NCI-H345 (cell line): ENCODE results near the gene FNBP1L.
"Not testable (repeated sequence)": the region's sequence is repeated elsewhere in the genome, so short reads cannot be mapped to it uniquely, and the experiment has no call there.

Experiments used
- DNase-seq: peaks from one replicate; lab custom pipeline; 2025; lab: John Stamatoyannopoulos, UW

The FNBP1L gene

DNA sequence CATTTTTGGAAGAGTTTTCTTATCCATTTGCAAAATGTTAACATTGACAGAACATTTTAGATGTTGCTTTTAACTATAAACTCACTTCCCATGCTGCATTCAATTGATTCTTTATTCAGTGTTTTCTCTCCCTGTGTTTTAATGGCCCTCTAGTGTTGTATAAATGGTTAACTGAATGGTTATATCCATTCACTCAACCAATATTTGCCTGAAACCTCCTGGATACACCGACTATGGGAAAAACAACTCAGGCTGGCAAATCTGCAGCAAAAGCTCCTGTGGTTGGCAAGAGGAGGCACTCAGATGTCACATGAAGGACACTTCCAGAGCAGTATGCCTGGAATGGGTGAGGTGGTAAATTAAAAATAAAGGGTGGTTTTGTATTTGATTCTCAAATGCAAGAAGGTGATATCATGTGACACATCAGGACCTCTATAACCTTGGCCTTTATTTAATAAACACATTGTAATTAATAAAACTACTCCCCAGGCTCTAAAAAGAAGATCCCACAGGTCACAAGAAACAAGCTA, 126.1 kb downstream of the FNBP1L start:
- no peak for DNase-seq

DNA sequence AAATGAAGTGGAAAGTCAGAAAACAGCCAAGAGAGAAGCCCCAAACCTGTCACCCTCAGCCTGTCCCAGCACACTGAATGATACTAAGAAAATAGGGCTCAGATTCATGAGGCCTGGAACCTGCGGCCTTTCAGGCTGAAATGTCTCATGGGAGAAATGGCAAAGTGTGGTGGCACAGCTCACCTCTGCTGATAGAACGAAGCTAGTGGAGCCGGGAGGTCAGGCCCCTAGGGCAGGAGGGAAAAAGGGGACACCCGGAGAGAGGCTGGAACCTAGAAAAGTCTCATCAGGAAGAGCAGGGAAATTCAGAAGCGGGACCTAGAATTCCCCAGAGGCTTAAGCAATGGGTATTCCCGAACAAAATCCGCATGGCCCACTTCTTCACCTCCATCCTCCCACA, 126.6 kb downstream of the FNBP1L start:
- DNase-seq, result no peak

DNA sequence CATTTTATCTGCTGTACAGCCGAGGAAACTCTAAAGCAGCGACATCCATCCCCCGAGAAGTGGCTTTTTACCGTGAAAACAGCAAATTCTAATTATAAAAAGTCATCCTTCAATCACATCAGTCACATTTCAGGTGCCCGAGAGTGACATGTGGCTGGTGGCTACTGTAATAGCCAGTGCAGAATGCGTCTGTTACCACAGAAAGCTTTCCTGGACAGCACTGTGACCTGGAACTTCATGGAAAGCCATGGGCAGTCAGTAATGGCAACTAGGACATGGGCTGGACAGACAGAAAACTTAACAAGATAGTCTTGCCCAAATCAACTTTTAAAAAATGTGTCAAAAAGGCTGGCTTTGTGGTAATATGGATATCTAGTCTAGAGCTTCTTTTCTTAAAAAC, 127.1 kb downstream of the FNBP1L start:
- no peak for DNase-seq

DNA sequence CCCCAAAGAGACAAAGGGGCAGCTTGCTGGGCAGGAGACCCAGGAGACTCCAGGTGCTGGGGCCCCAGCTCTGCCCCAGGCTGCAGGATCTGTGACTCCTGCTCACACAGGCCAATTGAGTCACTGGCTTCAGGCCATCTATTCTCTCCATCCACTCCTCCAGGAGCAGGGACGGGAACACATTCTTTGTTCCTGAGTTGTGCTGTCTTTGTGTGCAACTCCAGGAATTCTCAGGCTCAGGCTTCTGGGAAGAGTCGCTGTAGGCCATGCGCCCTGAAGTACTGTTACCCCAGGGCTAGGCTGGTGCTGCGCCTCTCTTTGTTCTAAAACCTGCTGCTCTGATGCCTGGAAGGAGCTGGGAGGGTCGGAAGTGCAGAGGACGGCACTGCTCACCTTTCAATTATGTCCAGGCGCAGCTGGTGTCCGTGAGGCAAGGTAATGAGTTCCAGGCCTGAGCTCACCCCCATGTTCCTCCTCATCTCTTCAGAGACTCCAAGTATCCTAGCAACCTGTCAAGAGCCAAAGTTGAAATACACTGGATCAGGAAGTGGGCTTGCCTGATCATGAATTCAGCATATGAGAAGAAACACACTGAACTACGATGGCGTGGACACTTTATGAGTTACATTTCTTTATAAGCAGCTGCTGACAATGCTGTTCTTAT, 127.8 kb downstream of the FNBP1L start:
- peak; percentile 59 for DNase-seq

DNA sequence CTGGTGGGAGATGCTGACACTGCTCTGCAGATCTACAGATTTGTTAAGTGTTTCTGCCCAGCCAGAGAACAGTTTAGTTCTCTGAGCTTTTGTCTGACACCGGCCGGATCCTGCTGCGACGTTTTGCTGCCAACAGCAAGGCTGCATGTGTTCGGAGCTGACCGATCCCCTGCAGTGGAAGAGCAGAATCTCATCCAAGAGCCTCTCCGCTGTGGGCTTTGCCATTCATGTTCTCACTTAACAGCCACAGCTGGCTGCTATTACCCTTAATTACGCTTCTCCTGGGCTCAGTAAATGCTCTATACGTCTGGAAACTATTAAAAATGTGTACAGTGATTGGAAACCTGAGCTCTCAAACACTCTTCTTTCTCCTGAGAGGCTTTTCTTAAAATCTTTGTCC, 128.4 kb downstream of the FNBP1L start:
- DNase-seq, result peak; percentile 68

DNA sequence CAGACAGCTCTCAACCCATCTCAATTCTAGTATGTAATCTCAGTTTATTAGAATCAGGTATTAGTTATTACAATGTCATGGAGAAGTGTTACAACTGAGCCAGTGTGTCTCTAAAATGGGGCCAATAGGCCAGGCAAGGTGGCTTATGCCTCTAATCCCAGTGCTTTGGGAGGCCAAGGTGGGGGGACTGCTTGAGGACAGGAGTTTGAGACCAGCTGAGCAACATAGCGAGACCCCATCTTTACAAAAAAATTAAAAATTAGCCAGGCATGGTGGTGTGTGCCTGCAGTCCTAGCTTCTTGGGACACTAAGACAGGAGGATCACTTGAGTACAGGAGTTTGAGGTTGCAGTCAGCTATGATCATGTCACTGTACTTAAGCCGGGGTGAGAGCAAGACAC, 128.8 kb downstream of the FNBP1L start:
- DNase-seq, result no peak

DNA sequence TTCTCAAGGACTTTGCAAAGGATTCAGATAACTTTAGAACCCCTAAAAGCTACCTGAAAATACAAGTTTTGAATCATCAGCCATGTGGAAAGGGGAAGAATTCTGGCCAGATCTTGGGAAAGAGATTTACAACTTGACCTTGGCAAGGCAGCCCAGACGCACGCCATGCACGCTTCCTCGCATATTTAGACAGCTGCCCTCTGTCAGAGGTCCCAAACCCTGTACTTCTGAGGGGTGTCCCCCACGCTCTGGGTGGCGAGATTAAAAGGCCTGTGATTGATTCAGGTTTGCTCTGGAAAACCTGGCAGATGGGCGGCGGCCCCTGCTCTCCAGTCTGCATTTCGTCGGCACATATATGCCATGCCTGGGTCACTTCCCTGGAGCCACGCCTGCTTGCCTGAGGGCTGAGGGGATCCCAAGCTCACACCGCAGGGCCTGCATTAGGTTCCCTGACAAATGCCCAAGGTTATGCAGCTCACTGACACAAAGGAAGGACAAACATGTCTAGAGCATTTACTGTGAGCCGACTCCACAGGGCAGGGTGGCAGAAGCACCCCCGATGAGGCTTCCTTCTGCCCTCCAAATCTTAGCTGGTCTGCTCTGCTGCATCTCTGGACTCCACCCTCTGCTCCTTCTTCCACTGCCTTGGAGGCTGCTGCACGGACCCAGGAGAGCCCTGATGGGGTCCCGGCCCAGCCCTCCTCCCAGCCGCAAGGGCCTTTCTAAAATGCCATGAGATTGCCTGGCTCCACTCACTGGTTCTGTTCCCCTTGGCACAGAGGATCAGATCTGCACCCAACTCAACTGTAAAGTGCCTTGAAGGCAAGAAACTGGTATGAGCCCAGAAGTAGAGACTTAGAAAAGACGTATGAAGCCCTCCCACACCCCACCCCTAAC, 129.9 kb downstream of the FNBP1L start:
- DNase-seq, result no peak

DNA sequence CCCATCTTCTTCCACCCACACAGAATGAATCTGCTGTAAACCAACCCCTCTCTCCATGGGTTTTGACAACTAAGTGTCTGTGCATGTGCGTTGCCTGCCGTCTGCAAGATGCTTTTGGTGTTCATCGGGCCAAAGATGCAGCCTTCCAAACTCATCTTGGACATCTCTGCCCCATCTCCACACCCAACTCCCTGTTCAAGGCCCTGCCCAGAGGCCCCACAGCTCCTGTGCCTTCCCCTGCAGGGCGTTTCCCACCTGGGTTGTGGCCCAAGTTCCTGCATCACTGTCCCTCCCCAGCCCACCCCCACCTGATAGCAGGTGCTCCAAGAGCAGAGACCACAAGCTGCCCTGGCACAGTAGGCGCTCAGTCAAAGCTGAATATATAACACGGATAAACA, 130.5 kb downstream of the FNBP1L start:
- DNase-seq, result no peak

DNA sequence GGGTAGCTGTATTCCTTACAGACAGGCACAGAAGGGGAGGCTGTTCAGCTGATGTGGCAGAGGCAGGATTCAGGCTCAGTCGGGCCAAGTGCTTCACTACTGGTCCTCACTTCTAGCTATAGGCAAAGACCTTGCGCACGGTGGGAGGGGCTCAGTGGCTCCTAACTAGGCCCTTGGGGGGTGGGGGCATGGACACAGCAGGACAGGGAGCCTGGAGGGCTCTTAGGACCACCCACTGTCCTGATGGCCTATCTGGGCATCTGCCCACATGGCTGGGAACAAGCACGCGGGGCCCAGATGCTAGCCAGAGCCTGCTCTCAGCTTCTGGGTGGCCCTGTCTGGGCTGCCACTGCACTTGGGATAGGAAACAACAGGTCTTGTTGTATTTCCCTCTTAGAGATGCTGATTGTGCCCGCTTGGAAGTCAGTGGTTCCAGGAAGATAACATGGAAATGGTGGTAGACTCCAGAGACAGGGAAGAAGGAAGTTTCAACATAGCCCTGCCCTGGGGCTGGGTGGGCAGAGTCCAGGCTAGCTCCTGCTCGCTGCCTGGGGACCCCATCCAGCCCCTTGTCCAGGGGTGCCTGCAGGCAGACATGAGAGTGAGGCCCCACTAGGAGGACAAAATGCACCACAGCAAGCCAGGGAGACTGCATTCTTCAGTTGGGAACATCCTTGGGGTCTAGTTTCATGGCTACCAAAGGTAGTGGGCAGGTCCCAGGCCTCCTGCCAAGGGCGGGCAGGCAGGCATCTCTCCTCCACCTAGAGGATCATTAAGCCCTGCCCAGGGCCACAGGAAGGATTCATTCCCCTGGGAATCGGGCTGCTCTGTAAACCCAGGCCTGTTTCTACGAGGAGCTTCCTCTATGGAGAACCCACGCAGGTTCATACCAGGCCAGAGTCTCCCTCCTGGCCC, 131.2 kb downstream of the FNBP1L start:
- no peak for DNase-seq

DNA sequence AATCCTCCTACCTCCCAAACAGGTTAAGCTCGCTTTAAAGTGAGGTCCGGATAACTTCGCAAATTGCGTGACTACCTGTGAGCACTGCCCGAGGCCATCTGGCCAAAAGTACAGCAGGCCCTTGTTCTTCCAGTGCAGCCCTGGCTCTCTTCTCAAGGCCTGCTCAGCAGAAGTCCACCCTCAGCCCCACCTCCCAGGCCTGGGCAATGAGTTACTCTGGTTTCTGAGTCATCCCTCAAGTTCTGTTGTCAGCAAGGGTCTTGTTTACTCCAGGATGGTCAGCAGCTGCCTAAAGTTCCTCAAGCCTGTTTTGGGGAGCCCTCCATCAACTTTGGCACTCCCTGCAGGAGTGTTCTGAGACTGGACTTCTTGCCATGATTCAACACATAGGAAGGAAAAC, 132.0 kb downstream of the FNBP1L start:
- DNase-seq, result no peak

DNA sequence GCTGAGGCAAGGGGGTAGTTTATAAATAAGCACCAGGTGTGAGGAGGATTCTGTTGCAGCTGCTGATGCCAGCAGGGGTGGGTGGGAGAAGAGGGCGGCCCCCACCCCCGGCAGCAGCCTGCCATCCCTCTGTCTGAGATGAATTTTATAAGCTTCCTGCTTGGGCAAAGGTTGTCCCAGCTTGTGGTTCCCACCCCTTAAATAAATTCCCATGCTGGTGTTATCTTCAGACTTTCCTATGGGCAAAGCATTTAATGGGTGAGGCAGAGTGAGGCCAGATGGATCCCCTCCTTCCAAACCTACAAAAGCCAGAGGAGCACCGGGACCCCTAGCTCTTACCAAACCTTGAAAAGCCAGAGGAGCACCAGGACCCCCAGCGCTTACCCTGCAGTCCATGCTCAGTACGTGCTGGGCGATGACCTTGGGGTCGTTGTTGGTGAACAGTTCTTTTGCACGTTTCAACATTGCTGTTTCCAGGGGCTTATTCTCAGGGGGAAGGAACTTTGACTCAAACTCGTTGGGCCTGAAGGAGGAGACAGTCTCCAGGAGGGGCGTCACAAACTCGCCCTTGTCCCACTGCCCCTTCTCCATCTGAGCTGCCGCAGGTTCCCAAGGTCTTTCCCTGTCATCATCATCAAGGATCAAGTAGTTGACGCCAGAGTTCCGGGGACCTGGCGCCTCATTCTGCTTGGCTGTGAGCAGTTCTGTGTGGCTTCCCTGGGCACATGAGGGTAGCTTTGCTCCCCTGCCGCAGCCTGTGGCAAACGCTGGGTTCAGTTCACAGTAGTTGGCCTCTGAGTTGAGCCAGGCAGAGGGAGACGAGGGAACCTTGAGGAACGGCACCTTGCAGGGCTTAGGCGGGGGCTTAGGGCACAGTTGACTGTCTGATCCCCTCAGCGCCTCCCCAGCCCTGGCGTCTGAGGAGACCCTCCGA, 134.3 kb downstream of the FNBP1L start:
- DNase-seq, result no peak

DNA sequence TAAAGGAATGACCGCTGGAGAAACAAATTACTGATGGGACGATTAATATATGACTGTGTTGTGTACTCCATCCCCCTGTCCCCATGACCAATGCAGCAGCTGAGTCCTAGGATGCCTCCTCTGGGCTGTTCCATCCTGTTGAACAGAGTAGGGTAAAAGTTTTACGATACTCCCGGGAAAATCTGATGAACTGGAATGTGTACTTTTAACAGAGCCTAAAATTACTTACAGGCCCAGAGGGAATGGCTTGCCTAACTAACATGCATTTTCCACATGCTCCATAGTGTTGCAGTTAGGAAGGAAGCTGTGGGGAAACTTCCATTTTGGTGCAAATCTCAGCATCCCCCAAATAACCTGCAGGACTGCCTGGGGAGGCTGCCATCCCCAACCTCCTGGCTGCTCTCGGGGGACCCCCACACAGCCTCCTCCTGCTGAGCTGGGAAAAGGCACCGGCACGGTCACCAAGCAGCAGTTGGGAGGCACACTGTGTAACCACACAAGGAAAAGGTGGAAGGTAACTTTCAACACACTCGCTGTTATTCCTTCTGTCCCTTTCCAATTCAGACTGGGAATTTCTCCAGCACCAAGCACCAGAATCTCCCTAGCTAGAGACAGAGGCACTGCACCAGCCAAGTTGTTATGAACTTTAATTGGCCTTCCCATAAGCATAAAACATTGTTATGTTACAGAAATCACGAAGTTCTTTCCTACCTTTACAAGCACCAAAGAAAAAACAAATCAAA, 136.5 kb downstream of the FNBP1L start:
- DNase-seq, result no peak

DNA sequence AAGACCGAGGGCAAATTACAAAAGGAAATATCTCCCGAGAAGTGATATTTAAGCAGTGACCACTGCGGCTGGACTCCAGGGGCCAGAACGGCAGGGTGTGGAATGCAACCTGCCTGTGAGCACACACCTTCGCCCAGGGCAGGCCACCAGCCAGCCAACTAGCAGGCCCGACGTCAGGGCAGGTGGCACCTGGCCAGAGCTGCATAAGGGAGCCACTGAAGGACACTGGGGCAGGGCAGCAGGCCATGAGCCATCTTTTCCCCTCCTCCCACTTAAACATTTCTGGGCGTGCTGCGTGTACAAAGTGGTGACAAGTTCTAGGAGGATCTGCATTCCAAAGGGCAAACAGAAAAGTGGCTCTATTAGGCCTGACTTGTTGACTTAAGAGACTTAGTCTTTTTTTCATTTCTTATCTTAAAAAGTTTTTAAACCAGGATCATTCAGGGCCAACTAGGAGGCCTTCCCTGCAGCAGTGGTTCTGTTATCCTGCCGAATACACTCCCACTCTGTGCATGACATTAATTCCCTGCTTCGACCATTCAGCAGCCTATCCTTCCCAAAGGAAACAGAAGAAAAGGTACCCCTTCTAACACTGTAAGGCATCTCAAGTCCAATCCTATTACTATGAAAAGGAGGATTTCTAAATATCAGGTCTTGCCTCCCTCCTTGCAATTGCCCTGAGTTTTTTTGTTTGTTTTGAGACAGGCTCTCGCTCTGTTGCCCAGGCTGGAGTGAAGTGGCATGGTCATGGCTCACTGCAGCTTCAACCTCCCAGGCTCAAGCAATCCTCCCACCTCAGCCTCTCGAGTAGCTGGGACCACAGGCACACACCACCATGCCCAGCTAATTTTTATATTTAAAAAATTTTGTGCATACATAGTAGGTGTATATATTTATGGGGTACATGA, 137.4 kb downstream of the FNBP1L start:
- no peak for DNase-seq

DNA sequence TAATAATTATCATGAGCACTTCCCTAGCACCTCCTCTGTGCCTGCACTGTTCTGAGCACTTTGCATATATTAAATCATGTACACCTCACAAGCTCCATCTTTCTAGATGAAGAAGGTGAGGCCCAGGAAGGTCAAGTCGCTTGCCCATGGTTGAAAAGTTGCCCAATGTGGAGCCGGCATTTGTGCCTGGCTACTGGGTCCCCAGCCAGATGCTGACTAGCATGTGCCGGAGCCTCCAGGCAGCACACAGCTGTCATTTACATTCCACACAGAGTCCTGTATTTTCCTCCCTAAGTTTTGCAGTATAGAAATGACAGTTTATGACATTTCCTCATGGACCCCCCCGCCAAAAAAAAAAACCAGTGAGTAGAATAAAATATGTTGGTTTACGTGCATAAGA, 139.4 kb downstream of the FNBP1L start:
- no peak for DNase-seq

DNA sequence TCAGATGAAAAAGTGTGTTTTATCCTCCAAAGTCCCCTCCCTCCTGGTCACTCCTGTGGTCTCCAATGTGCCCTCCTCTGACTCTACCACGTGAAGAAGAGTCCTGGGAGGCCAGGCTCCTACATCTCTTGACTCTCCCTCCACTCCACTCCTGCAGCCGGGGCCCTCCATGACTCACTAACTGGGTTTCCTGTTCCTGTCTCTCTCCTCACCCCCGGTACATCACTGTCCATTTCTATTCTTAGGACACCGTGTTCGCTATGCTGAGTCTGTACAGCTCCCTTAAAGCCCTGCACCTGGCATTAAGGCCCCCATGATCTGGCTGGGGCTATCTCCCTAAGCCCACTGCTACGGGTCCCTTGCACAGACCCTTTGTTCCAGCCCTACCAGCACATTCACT, 140.3 kb downstream of the FNBP1L start:
- no peak for DNase-seq

DNA sequence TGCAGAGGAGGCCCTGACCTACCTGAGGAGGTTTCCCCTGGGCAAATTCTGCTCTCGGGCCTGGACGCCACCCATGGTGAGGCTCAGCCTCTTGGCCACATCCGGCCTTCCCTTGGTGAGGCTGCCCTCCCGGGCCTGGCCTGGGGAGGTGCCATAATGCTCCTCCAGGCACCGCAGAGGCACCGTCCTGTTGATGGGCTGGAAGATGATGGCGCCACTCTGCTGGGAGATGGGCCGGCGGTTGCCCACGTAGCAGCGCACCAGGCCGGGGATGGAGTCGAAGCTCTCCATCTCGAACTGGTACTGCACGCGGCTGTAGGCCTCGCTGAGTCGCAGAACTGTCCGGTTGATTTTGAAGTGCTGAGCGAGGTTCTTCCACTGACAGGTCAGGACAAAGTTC, 141.0 kb downstream of the FNBP1L start:
- no peak for DNase-seq

DNA sequence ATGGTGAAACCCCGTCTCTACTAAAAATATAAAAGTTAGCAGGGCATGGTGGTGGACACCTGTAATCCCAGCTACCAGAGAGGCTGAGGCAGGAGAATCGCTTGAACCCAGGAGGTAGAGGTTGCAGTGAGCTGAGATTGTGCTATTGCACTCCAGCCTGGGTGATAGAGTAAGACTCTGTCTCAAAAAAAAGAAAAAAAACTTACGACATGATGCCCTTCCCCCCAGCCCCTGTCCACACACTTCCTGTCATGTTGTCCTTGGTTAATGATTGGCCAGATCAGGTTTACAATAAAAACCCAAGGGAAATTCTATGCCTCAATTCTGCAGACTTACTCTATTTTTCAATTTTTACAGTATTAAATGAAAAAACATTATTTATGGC, 143.4 kb downstream of the FNBP1L start:
- DNase-seq, result not testable (repeated sequence)

DNA sequence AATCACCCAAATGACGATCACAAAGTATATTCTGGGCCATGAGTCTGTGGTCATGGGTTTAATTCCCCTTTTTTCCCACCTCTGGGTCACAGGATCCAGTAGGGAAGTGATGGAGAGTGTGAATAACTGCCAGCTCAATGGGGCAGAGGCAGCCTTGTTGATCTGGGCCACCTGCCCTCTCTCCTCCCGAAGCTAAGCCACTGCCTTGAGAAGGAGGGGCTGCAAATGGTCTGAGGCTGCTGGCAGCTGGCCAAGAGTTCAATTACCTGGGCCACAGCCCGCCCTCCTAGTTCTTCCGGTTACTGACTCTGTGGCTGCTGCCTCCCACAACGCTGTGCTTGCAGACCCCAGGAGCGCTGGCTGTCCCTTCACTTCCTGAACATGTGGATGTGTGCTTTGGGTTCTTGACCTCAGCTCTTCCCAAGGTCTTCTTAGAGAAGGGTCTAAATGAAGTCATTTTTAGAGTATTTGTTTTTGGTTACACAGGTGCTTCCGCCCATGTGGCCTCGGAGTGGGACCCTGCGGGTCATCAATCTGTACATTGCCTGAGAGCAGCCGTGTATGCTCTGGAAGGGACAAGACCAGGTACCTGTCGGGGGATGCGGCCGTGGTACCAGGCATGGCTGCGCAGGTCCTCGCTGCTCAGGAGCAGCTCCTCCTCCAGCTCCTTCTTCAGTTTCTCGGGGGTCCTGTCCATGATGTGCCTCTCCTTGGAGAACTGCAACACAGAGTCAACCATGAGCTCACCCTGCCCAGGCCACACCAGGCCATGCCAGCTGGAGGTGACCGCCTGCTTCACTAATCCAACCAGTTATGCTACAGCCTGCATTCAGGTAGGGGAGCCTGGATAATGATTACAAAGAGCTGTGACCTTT, 144.0 kb downstream of the FNBP1L start:
- peak; percentile 95 for DNase-seq
